ENCODE results near the gene SP3. TPM values are rescaled to one million over a fixed set of nuclear protein-coding genes. Genes with fewer than 3 reads are reported as not detected.
A peak's percentile ranks its signal among the peaks of the same experiment; 100 is the strongest.

The SP3 gene
- total RNA-seq, 1 donor from 2014 or later = 210 TPM

GRCh38 chr2:173886613-173887012 lies 78.6 kb downstream of the SP3 start:
- Histone ChIP-seq H2AFZ (replicated peaks) (no peak overlapping the region), H4K20me1 (ENCODE audit: low read depth) (no peaks in the 10 kb centered on the region), H3K36me3 (no peaks in the 10 kb centered on the region), H3K27me3 (no peaks in the 10 kb centered on the region), H3K4me1 (no peaks in the 10 kb centered on the region), H3K4me3 (no peak overlapping the region), H3K4me2 (no peak overlapping the region), H3F3A (ENCODE audit: low read depth) (no peaks in the 10 kb centered on the region), H3K9me3 (ENCODE audit: low read depth) (peaks cover 9% of the 10 kb centered on the region), H3K79me2 (ENCODE audit: low read depth) (no peaks in the 10 kb centered on the region), H3K9ac (no peak overlapping the region), H3K27ac (no peak overlapping the region)
- TF ChIP-seq EZH2phosphoT487 (IDR thresholded peaks at IDR 0.05) = no peak
- TF ChIP-seq EZH2 (IDR thresholded peaks at IDR 0.05) = no peak
- TF ChIP-seq CTCF (IDR thresholded peaks at IDR 0.05) = no peak
- Mint-ChIP-seq H3K4me3 (no peak overlapping the region), H3K27me3 (ENCODE audit: insufficient read depth, low read depth) (no peaks in the 10 kb centered on the region), H3K9me3 (peaks cover 48% of the 10 kb centered on the region), H3K36me3 (peaks cover 4% of the 10 kb centered on the region), H3K27ac (no peak overlapping the region), H3K4me1 (no peaks in the 10 kb centered on the region)
- DNase-seq (ENCODE audit: low spot score) = no peak

- Histone ChIP-seq H3F3A (ENCODE audit: low read depth) (no peaks in the 10 kb centered on the region), H3K4me1 (no peaks in the 10 kb centered on the region), H3K4me2 (no peak overlapping the region), H4K20me1 (ENCODE audit: low read depth) (no peaks in the 10 kb centered on the region), H3K36me3 (no peaks in the 10 kb centered on the region), H3K27me3 (no peaks in the 10 kb centered on the region), H3K79me2 (ENCODE audit: low read depth) (no peaks in the 10 kb centered on the region), H3K9ac (no peak overlapping the region), H2AFZ (replicated peaks) (no peak overlapping the region), H3K27ac (no peak overlapping the region), H3K4me3 (no peak overlapping the region), H3K9me3 (ENCODE audit: low read depth) (peaks cover 1% of the 10 kb centered on the region)
- peak; percentile 70 for DNase-seq (ENCODE audit: low spot score)
- no peaks in the 10 kb centered on the region for H3K4me1 Mint-ChIP-seq
- no peak overlapping the region for H3K27ac Mint-ChIP-seq
- H3K36me3 Mint-ChIP-seq = peaks cover 2% of the 10 kb centered on the region
- no peaks in the 10 kb centered on the region for H3K27me3 Mint-ChIP-seq (ENCODE audit: insufficient read depth, low read depth)
- no peak overlapping the region for H3K4me3 Mint-ChIP-seq
- peaks cover 27% of the 10 kb centered on the region for H3K9me3 Mint-ChIP-seq
- TF ChIP-seq CTCF (IDR thresholded peaks at IDR 0.05) = peak; percentile 75
- no peak for TF ChIP-seq EZH2phosphoT487 (IDR thresholded peaks at IDR 0.05)
- TF ChIP-seq EZH2 (IDR thresholded peaks at IDR 0.05) = no peak
Observed at GRCh38 chr2:173884025-173884802, 81.0 kb downstream of the SP3 start.

- H3K4me1 Mint-ChIP-seq = no peaks in the 10 kb centered on the region
- no peaks in the 10 kb centered on the region for H3K27me3 Mint-ChIP-seq (ENCODE audit: insufficient read depth, low read depth)
- H2AFZ ChIP-seq (replicated peaks) = no peak overlapping the region
- no peak overlapping the region for H3K27ac Mint-ChIP-seq
- H3F3A ChIP-seq (ENCODE audit: low read depth) = no peaks in the 10 kb centered on the region
- no peak overlapping the region for H3K4me2 ChIP-seq
- no peak for DNase-seq (ENCODE audit: low spot score)
- H3K79me2 ChIP-seq (ENCODE audit: low read depth) = no peaks in the 10 kb centered on the region
- H3K4me3 ChIP-seq = no peak overlapping the region
- no peak for TF ChIP-seq CTCF (IDR thresholded peaks at IDR 0.05)
- TF ChIP-seq EZH2 (IDR thresholded peaks at IDR 0.05) = no peak
- TF ChIP-seq EZH2phosphoT487 (IDR thresholded peaks at IDR 0.05) = no peak
- no peaks in the 10 kb centered on the region for H3K36me3 ChIP-seq
- H3K27ac ChIP-seq = no peak overlapping the region
- no peak overlapping the region for H3K4me3 Mint-ChIP-seq
- H3K9ac ChIP-seq = no peak overlapping the region
- H3K36me3 Mint-ChIP-seq = peaks cover 2% of the 10 kb centered on the region
- peaks cover 11% of the 10 kb centered on the region for H3K9me3 Mint-ChIP-seq
- no peaks in the 10 kb centered on the region for H4K20me1 ChIP-seq (ENCODE audit: low read depth)
- no peaks in the 10 kb centered on the region for H3K27me3 ChIP-seq
- H3K4me1 ChIP-seq = no peaks in the 10 kb centered on the region
- H3K9me3 ChIP-seq (ENCODE audit: low read depth) = no peaks in the 10 kb centered on the region
Observed at GRCh38 chr2:173881886-173882285, 83.3 kb downstream of the SP3 start.
